T-helper 22 cell (primary cell): ENCODE data around the gene CNIH2.
"Not testable (repeated sequence)": the region's sequence is repeated elsewhere in the genome, so short reads cannot be mapped to it uniquely, and the experiment has no call there.

Experiments
- DNase-seq: peaks from one replicate; pipeline ENCODE4 v3.0.0-alpha.2; 2020; ENCODE audit warnings: low read depth

CNIH2 gene

GRCh38 chr11:66277471-66278362 is at the start of gene CNIH2:
CNIH2 (plus strand) TSS chr11:66278175; CDS start chr11:66278457, 282 bp downstream.
- DNase-seq: peak; percentile 34

DNA sequence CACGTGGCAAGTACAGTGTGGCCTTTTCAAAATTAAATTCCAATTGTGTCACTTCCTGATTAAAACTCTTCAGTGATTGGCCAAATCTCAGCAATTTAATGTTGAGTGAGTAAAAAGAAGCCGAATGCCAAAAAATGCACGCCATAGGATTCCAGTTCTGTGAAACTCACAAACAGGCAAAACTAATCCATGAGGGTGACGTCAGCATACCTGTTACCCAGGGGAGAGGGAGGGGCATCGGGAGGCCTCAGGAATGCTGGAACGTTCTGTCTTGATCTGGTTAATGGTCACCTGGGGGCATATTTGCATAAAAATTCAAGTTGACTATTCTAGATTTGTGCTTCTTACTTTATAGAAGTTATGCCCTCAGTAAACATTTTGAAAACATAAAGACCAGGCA is 49.5 kb upstream of the CNIH2 start:
- no peak for DNase-seq

GRCh38 chr11:66230156-66230555 is 47.8 kb upstream of the CNIH2 start:
- no peak for DNase-seq

DNA sequence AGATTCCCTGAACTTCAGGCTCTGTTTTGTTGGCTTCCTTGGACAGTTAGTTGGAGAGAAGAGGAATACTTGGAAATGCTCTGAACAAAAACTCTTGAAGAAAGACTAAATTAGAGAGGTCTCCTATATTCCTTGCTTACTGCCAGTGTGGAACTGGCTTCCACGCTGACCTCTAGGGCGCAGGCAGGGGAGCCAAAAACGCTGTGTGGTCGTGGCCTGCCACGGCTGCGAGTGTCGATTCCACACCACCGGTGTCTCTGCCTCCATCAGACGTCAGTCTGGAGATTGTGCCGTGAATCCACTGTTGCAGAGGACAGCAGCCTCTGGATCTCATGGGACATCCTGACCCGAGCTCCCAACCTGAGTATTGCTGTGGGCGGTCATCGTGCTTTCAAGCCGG is 47.0 kb upstream of the CNIH2 start:
- DNase-seq: no peak

DNA sequence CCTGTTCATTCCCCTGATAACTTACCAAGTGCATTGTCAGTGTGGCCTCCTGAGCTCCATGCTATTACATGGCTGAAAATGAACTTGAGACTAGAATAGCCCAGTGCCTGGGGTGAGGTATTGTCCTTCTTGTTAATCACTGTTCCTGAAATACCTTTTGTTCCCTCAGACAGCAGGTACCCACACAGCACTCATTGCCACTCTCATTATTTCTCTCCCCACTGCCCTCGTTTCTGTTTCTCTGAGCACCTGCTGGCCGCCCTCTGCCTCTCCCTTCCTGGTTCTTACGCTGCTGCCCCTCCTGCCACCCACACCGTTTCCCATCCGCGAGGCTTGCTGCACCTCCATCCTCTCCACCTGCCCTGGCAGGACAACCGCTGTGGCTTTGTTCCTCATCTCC is 46.4 kb upstream of the CNIH2 start:
- DNase-seq: no peak

DNA sequence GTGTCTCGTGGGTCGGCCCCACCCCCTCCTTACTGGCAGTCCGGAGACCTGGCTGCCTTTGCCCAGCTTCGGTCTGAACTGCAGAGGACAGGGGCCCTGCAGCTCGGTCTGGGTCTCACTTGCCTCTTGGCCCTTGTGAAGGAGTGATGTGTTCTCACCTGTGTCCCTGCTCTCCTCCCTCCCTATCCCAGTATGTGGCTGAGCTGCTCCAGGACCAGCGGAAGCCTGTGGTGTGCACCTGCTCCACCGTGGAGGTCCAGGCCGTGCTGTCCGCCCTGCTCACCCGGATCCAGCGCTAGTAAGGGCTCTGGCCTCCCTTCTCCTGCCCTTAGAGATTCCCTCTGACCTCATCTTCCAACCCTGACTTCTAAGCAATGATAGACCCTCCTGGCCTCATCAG is 45.2 kb upstream of the CNIH2 start:
- no peak for DNase-seq

DNA sequence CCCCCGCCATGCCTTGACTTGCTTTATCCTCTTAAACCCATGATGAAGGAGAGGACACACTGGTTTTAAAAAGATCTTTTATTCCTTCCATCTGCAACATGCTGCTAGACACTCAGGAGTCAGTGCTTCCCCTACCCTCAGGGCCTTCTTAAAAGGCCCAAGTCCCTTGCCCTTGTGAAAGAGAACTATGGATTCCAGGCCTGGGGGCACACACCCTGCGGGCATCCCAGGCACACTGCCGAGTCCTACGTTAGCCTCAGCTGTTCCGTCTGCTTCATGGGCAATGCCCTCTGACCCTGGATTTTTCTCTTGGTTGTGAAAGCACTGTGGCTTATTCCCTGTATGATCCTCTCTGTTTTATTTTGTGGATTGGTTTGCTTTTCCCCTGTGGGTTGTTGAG is 44.7 kb upstream of the CNIH2 start:
- no peak for DNase-seq

DNA sequence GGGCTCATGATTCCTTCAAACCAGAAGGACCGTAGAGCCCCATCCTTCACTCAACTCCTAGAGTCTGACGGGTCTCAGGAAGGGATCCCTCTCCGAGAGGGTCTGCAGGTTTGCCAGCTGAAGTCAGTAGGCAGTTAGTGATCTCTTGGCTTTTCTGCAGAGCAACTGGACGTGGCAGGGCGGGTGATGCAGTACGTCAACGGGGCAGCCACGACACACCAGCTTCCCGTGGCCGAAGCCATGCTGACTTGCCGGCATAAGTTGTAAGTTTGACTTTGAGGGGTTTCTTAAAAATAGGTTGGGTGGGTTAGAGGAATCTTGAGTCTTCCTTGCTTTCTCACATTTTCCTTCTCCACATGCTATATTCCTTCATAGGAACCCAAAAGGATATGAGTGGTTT is 42.8 kb upstream of the CNIH2 start:
- no peak for DNase-seq

DNA sequence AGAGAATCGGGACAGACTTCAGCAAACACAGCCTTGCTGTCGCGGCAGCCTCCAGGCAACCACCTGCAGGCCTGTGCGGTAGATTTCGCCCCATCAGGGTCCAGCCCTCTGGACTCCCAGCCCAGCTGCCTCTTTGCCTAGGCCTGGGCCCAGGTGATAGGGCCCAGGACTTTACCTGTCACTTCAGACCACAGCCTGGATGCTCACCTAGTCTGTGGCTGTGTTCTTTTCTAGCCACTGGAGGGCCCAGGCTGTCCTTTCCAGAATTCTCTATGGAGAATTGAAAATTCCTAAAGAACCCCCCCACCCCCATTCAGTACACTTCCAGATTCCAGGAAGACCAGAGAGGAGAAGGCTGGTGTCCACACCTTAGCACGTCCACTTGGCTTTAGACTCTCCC is 40.1 kb upstream of the CNIH2 start:
- no peak for DNase-seq

DNA sequence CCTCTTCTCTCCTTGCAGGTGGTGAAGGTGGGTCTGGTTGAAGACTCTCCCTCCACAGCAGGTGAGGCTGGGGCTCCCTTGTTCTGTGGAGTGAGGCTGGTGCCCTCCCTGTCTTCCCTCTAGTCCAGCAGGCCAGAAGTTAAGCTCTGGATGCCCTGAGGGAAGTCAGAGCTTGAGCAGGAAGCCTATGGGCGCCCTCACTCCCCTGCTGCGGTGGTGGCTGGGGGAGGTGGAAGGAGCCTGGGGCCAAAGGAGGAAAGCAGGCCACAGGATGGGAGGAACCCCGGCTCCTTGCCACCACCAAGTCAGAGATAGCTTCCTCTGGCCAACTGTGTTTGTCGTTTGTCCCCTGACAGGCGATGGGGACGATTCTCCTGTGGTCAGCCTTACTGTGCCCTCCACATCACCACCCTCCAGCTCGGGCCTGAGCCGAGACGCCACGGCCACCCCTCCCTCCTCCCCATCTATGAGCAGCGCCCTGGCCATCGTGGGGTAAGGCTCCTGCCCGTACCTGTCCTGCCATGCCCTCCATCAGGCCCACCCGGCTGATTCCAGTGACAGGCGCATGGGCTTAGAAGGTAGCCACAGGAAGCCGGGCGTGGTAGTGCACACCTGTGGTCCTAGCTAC is 39.1 kb upstream of the CNIH2 start:
- DNase-seq: no peak

DNA sequence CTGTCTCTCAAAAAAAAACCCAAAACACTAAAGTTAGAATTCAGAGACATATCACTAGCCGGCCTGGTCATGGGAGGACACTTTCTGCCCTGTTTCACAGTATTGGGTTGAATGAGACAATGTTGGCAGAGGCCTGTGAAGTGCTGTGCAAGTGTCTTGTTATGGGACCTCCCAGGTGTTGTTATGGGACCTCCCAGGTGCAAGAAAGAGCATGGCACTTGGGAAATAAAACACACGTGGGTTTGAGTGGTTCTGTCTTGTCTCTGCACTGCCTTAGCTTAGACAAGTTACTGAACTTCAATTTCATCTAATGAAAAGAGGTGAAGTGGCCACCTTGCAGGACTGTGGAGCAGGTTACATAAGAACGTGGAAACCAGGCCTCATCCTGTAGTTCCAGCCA is 38.5 kb upstream of the CNIH2 start:
- DNase-seq: no peak

- DNase-seq: no peak
Observed at GRCh38 chr11:66239998-66240780, 37.8 kb upstream of the CNIH2 start.

GRCh38 chr11:66240781-66241136 is 37.2 kb upstream of the CNIH2 start:
- DNase-seq: no peak

DNA sequence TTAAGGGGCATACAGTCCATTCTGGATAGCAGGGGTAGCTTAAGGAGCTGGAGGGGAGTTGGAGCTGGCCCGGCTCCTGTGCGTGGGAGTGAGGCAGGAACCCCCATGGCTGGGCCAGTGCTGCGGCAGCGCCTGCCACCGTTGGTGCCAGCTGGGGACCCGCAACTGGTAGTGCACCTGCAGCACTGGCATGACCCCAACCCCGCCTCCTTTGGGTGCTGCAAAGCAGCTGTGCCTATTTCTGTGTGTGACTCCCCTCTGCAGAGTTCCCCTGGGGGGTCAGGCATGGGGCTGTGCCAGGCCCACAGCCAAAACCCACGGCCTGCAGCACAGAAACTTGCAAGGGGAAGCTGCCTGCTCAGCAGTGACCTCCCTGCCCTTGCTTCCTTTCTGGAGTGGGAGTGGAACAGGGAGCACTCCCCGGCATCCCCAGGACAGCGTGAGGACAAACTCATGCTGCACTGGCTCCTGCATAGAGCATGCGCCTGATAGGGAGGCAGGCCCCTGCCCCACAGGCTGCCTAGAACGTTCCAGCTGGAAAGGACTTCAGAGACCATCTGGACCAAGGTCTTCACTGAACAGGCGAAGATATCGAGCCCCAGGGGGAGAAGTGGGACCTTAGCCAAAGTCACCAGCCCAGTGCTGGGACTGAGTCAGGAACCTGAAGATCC is 35.7 kb upstream of the CNIH2 start:
- DNase-seq: no peak

DNA sequence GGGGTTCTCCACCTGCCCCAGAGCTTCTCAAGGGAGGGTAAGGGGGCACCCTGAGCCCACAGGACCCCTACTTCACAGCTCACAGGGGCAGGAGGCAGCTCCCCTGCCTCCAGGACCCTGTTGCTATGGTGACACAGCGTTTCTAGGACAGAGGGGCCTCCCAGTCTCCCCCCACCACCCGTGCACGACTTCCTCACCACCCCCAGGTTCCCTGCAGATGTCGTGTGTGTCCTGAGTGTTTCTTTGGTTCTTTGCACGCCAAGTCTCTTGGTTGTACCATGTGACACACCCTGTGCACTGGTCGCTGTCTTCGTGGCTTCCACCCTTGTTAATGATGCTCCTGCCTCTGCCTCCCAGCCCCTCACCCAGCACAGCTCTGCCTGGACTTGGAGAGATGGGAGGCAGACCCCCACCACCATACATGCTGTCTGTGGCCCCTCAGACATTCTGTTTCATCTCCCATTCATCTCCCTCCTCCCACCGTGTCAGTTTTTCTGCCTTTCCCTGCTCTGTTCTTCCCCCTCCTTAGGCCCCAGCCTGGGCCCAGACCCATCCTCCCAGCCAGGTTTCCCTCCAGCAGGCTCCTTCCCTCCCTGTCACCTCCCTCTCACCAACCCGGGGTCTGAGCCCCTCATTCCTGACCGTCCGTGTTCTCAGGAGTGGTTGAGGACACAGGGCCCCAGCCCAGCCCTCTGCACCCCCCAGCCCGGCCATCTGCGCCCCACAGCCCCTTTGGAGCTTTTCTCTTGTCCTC is 34.0 kb upstream of the CNIH2 start:
- no peak for DNase-seq

DNA sequence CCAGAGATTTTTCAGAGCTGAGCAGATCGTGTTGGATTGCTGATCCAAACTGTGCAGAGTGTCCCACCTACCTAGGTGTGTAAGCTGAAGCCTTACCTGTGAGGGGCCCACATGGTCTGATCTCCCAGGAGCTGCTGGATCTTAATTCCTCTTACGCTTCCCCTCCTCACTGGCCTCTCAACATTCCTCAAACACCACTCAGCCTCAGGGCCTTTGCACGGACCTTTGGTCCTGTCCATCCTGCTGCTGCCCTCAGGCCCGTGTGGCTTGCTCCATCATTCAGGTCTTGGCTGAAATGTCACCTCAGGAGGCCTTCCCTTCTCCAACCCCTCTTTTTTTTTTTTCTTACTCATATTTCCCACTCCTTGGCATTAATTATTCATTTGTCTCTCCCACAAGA is 30.7 kb upstream of the CNIH2 start:
- DNase-seq: no peak

DNA sequence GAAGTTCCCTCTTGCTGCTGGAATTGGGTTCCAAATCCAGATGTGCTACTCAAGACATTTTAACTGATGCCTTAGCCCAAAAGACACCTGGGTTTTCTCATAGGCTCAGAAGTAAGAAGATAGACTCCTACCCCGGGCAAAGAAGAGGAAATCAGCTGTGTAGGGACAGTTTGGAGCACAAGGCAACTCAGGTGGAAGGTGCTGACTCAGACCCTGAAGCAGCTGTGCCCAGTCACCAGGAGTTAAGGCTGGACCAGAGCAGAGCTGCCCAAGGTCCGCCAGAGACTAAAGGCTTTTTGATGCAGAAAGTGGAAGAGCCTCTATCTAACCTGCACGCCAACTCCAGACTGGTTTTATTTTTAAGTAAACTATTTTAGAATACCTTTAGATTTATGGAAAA is 30.2 kb upstream of the CNIH2 start:
- no peak for DNase-seq

DNA sequence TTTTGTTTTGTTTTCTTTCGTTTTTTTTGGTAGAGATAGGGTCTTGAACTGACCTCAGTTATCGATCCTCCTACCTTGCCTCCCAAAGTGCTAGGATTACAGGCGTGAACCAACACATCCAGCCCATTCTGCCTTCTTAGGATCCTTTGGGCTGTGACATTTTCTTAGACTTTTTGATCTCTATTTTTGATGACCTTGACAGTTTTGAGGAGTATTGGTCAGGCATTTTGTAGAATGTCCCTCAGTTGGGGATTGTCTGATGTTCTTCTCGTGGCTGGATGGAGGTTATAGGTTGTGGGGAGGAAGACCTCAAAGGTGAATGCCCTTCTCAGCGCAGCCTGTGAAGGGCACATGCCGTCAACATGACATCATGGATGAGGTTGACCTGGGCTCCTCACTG is 29.1 kb upstream of the CNIH2 start:
- DNase-seq: no peak

DNA sequence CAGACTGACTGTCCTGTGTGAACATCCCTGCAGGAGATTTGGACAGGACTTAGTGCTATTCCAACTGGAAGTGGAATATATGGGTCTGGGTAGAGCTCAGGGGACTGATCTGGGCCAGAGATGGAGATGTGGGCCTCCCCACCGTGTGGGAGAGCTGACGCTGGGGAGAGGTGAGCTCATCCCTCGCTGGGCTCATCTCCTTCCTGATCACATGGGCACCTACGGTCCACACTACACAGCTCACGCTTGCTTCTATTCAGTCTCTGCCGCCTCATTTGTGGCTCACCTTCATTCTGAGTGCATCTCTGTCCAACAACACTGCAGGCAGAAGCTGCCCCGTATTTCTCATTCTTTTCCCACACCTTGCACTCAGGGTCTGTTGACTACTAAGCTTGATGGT is 26.2 kb upstream of the CNIH2 start:
- no peak for DNase-seq

DNA sequence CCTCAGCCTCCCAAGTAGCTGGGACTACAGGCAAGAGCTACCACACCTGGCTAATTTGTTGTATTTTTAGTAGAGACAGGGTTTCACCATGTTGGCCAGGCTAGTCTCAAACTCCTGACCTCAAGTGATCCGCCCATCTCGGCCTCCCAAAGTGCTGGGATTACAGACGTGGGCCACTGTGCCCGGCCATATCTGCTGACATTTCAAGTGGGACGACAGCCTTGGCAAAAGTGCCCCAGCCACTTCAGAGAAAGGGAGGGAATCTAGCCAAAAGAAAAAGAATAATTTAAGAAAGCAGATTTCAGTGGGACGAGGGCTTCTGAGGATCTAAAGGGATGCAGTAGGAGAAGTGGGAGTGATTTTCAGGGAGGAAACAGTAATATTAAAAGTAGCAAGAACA is 24.9 kb upstream of the CNIH2 start:
- DNase-seq: not testable (repeated sequence)

- DNase-seq: no peak
Observed at GRCh38 chr11:66258473-66258893, 19.5 kb upstream of the CNIH2 start.

DNA sequence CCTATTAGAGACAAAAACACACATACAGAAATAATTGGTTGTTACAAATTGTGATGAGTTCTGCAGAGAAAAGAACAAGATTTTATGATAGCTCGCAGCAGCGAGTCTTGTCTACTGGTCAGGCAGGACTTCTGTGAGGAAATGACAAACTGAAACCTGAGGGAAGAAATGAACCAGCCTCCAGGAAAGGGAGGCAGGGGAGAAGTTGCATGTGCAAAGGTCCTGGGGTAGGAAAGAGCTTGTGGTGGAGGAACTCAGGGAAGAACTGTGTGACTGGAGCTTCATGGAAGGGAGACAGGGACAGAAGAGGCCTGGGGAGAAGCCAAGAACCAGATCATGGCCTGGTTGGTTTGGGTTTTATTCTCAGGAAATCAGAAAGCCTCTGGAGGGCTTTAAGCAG is 18.8 kb upstream of the CNIH2 start:
- DNase-seq: no peak
